ENCODE results near the gene ZNF587B.
"Not testable (repeated sequence)": the region's sequence is repeated elsewhere in the genome, so short reads cannot be mapped to it uniquely, and the experiment has no call there.

Gene ZNF587B

GRCh38 chr19:57802269-57802668 is 27.8 kb upstream of the ZNF587B start:
- DNase-seq (ENCODE audit: low read depth) = no peak
- no peak overlapping the region for H3K4me3 ChIP-seq (ENCODE audit: low read depth, low read length)
- TF ChIP-seq, protein P1, sequence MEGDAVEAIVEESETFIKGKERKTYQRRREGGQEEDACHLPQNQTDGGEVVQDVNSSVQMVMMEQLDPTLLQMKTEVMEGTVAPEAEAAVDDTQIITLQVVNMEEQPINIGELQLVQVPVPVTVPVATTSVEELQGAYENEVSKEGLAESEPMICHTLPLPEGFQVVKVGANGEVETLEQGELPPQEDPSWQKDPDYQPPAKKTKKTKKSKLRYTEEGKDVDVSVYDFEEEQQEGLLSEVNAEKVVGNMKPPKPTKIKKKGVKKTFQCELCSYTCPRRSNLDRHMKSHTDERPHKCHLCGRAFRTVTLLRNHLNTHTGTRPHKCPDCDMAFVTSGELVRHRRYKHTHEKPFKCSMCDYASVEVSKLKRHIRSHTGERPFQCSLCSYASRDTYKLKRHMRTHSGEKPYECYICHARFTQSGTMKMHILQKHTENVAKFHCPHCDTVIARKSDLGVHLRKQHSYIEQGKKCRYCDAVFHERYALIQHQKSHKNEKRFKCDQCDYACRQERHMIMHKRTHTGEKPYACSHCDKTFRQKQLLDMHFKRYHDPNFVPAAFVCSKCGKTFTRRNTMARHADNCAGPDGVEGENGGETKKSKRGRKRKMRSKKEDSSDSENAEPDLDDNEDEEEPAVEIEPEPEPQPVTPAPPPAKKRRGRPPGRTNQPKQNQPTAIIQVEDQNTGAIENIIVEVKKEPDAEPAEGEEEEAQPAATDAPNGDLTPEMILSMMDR (IDR thresholded peaks at IDR 0.05; ENCODE audit: low read depth, low read length, missing control alignments) = no peak
- in situ Hi-C loops (cut with HindIII; ENCODE audit: low sequenced_read_pairs) = no loop called here

GRCh38 chr19:57803265-57803593 is 26.9 kb upstream of the ZNF587B start:
- peak overlapping the region; percentile 56 for H3K4me3 ChIP-seq (ENCODE audit: low read depth, low read length)
- in situ Hi-C loops (cut with HindIII; ENCODE audit: low sequenced_read_pairs) = no loop called here
- TF ChIP-seq, protein P1 (IDR thresholded peaks at IDR 0.05; ENCODE audit: low read depth, low read length, missing control alignments) = no peak
- DNase-seq (ENCODE audit: low read depth) = no peak

GRCh38 chr19:57803594-57804325 is 26.3 kb upstream of the ZNF587B start:
- DNase-seq (ENCODE audit: low read depth) = peak; percentile 97
- peak overlapping the region; percentile 56 for H3K4me3 ChIP-seq (ENCODE audit: low read depth, low read length)
- in situ Hi-C loops (cut with HindIII; ENCODE audit: low sequenced_read_pairs) = no loop called here
- TF ChIP-seq, protein P1 (IDR thresholded peaks at IDR 0.05; ENCODE audit: low read depth, low read length, missing control alignments) = no peak

- in situ Hi-C loops (cut with HindIII; ENCODE audit: low sequenced_read_pairs) = no loop called here
These were observed 22.6 kb upstream of the ZNF587B start for GRCh38 chr19:57807541-57807940.

GRCh38 chr19:57810410-57811295 is 19.4 kb upstream of the ZNF587B start:
- H3K4me3 ChIP-seq (ENCODE audit: low read depth, low read length); in situ Hi-C loops (cut with HindIII; ENCODE audit: low sequenced_read_pairs); DNase-seq (ENCODE audit: low read depth): not testable (repeated sequence)

More at GRCh38 chr19:57807541-57807940, 22.6 kb upstream of the ZNF587B start:
- no peak overlapping the region for H3K4me3 ChIP-seq (ENCODE audit: low read depth, low read length)
- no peak for DNase-seq (ENCODE audit: low read depth)
- TF ChIP-seq, protein P1 (IDR thresholded peaks at IDR 0.05; ENCODE audit: low read depth, low read length, missing control alignments) = no peak

- no peak overlapping the region for H3K4me3 ChIP-seq (ENCODE audit: low read depth, low read length)
- TF ChIP-seq, protein P1 (IDR thresholded peaks at IDR 0.05; ENCODE audit: low read depth, low read length, missing control alignments) = no peak
These were observed 17.9 kb upstream of the ZNF587B start for GRCh38 chr19:57812226-57812625.

DNA sequence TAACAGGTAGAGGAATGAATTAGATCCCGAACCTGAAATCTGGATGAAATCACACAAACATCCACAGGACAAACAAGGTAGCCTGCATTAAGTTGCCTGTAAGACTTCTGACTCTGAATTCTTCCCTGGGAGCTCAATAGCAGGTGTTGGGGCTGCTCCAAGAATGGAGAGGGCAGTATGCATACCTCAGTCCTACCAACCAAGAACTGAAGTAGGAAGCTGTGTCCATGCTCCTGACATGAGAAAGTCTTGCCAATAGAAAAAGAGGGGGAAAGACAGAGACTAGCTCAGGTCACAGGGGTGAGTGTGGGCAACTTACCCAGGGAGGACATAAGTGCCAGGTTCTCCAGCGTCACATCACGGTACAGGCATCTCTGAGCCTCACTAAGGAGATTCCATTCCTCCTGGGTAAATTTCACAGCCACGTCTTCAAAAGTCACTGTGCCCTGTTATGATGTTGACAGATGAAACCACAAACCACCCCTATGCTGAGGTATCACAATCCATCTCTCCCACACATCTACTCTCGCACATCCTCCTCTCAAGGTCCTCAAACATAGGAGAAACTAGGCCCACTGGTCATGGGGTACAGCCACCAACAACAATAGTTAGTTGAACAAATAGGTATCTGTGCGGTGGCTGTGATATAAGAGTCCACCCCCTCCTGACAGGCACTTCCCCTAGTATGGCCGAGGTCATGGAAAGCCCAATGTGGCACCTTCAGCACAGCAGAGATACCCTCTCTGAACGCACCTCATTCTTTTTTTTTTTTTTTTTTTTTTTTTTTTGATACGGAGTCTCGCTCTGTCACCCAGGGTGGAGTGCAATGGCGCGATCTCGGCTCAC is 16.9 kb upstream of the ZNF587B start:
- peak overlapping the region; percentile 82 for H3K4me3 ChIP-seq (ENCODE audit: low read depth, low read length)
- in situ Hi-C loops (cut with HindIII; ENCODE audit: low sequenced_read_pairs); DNase-seq (ENCODE audit: low read depth): not testable (repeated sequence)

More at GRCh38 chr19:57812226-57812625, 17.9 kb upstream of the ZNF587B start:
- no peak for DNase-seq (ENCODE audit: low read depth)
- in situ Hi-C loops (cut with HindIII; ENCODE audit: low sequenced_read_pairs) = no loop called here

Measured in astrocyte of the cerebellum (primary cell).